HCT116 (cell line): ENCODE measurements around the gene HS6ST1.

Experiments
- CEBPB ChIP-seq: IDR thresholded peaks from 2 replicates; pipeline ENCODE4 v1.6.1; 2012; ENCODE audit warnings: low read depth
- CTCF ChIP-seq, 3 experiments: fragments of 200-600 bp in 1 of 3; sonication (generic) in 1 of 3; IDR thresholded peaks in 2 of 3; conservative IDR thresholded peaks in 1 of 3; 2 replicates each; pipeline ENCODE4 v1.5.1; 2012 to 2017; ENCODE audit warnings: low read depth in 2 of 3, low read length in 2 of 3, antibody characterized with exemption in 1 of 3, borderline replicate concordance in 1 of 3, control low read depth in 1 of 3, mild to moderate bottlenecking in 1 of 3, mixed read lengths in 1 of 3, mixed run types in 1 of 3, moderate library complexity in 1 of 3; ENCODE audit not compliant: insufficient read depth in 1 of 3
- POLR2A ChIP-seq: IDR thresholded peaks from 2 replicates; pipeline ENCODE4 v1.7.0; 2011; ENCODE audit warnings: borderline replicate concordance; ENCODE audit not compliant: insufficient read depth, insufficient read length; ENCODE audit errors: extremely low read depth
- YY1 ChIP-seq: IDR thresholded peaks from 2 replicates; pipeline ENCODE4 v1.6.1; 2011; ENCODE audit warnings: low read length, low read depth, moderate library complexity, mild to moderate bottlenecking; ENCODE audit not compliant: insufficient replicate concordance; ENCODE audit errors: extremely low read depth
- TF ChIP-seq, protein P1 (sequence below): IDR thresholded peaks from 2 replicates; pipeline ENCODE4 v1.6.1; 2012; ENCODE audit warnings: low read depth

DNA sequence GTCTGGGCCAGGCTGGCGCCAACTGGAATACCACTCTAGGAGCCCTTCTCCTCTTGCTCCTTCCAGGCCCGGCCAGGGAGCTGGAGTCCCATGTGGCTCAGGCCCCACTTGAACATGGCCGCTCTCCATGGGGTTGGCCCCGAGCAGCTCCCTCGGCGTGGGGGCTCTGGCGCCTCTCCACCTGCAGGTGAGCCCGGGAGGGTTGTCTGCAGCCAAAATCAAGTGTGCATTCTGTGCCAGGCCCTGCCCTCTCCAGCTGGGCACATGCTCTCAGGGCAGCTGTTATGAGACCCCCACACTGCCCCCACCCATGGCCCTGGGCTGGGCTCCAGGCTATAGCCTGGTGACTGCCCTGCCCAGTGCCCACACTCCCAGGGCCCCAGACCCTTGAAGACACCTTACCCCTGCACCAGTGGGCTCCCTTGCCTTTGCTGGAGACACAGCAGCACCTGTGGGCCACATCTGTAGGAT is 45.8 kb upstream of the HS6ST1 start:
- TF ChIP-seq CTCF (IDR thresholded peaks at IDR 0.05 in 2 of 3, conservative IDR thresholded peaks at IDR 0.05 in 1 of 3; ENCODE audit: borderline replicate concordance in 1 of 3, insufficient read depth in 1 of 3, low read depth in 2 of 3, low read length in 2 of 3), result no peak
- no peak for TF ChIP-seq YY1
- TF ChIP-seq, protein P1, sequence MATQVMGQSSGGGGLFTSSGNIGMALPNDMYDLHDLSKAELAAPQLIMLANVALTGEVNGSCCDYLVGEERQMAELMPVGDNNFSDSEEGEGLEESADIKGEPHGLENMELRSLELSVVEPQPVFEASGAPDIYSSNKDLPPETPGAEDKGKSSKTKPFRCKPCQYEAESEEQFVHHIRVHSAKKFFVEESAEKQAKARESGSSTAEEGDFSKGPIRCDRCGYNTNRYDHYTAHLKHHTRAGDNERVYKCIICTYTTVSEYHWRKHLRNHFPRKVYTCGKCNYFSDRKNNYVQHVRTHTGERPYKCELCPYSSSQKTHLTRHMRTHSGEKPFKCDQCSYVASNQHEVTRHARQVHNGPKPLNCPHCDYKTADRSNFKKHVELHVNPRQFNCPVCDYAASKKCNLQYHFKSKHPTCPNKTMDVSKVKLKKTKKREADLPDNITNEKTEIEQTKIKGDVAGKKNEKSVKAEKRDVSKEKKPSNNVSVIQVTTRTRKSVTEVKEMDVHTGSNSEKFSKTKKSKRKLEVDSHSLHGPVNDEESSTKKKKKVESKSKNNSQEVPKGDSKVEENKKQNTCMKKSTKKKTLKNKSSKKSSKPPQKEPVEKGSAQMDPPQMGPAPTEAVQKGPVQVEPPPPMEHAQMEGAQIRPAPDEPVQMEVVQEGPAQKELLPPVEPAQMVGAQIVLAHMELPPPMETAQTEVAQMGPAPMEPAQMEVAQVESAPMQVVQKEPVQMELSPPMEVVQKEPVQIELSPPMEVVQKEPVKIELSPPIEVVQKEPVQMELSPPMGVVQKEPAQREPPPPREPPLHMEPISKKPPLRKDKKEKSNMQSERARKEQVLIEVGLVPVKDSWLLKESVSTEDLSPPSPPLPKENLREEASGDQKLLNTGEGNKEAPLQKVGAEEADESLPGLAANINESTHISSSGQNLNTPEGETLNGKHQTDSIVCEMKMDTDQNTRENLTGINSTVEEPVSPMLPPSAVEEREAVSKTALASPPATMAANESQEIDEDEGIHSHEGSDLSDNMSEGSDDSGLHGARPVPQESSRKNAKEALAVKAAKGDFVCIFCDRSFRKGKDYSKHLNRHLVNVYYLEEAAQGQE, result no peak
- TF ChIP-seq CEBPB, result no peak
- TF ChIP-seq POLR2A, result no peak
